Activated T-cell treated with anti-CD3 and anti-CD28 coated beads, Interleukin-2, amount 50 U/mL, for 4 hours (primary cell): ENCODE results near the gene PPL. TPM values are rescaled to one million over a fixed set of nuclear protein-coding genes. Genes with fewer than 3 reads are reported as not detected.
"Not testable (repeated sequence)": the region's sequence is repeated elsewhere in the genome, so short reads cannot be mapped to it uniquely, and the experiment has no call there.

Experiments used
- ATAC-seq, 2 donors: fragments of 200-7000 bp; cut with Tn5 transposase; one replicate each; pipeline ENCODE4 v1.10.0; 2021
- DNase-seq: peaks from one replicate; pipeline ENCODE4 v3.0.0-alpha.2; 2020
- H3K27me3 Mint-ChIP-seq: one replicate; pipeline ENCODE4 v1.8.0; 2021; ENCODE audit warnings: low read depth, mixed read lengths
- H3K36me3 Mint-ChIP-seq: one replicate; pipeline ENCODE4 v1.8.0; 2022; ENCODE audit warnings: mixed read lengths; ENCODE audit not compliant: insufficient read depth
- H3K4me1 Mint-ChIP-seq: one replicate; pipeline ENCODE4 v1.8.0; 2021; ENCODE audit warnings: low read depth, mixed read lengths
- H3K4me3 Mint-ChIP-seq: one replicate; pipeline ENCODE4 v1.8.0; 2021; ENCODE audit warnings: mild to moderate bottlenecking, moderate library complexity, mixed read lengths
- H3K9me3 Mint-ChIP-seq: one replicate; pipeline ENCODE4 v1.8.0; 2021; ENCODE audit warnings: mixed read lengths
- total RNA-seq, 3 donors: library from RNA; stranded (reverse); gene quantifications; one replicate each; pipeline ENCODE4 v1.2.1, GENCODE V29; 2021

The PPL gene
- total RNA-seq, 3 donors from 2014 or later: 0.08 to 0.11 (median 0.08) TPM

GRCh38 chr16:4968278-4968677 is 31.3 kb upstream of the PPL start:
- H3K36me3 Mint-ChIP-seq, H3K4me1 Mint-ChIP-seq, H3K9me3 Mint-ChIP-seq, H3K4me3 Mint-ChIP-seq, ATAC-seq, DNase-seq: not testable (repeated sequence)
- peaks cover 15% of the 10 kb centered on the region for H3K27me3 Mint-ChIP-seq

GRCh38 chr16:4966736-4967453 is 29.9 kb upstream of the PPL start:
- Mint-ChIP-seq H3K36me3 (no peaks in the 10 kb centered on the region), H3K4me3 (no peak overlapping the region), H3K4me1 (no peaks in the 10 kb centered on the region), H3K9me3 (no peaks in the 10 kb centered on the region), H3K27me3 (peaks cover 11% of the 10 kb centered on the region)
- DNase-seq (no peak), ATAC-seq (no peak)

- H3K36me3 Mint-ChIP-seq, H3K4me3 Mint-ChIP-seq, H3K9me3 Mint-ChIP-seq, H3K4me1 Mint-ChIP-seq, ATAC-seq, DNase-seq: not testable (repeated sequence)
- H3K27me3 Mint-ChIP-seq: peaks cover 20% of the 10 kb centered on the region
Measured at GRCh38 chr16:4963527-4963926, 26.6 kb upstream of the PPL start.

- Mint-ChIP-seq H3K36me3 (no peaks in the 10 kb centered on the region), H3K27me3 (peaks cover 24% of the 10 kb centered on the region), H3K4me1 (peaks cover 12% of the 10 kb centered on the region), H3K4me3 (no peak overlapping the region), H3K9me3 (no peaks in the 10 kb centered on the region)
- DNase-seq (no peak), ATAC-seq (no peak)
Measured at GRCh38 chr16:4962716-4963115, 25.8 kb upstream of the PPL start.

- DNase-seq (no peak), ATAC-seq (no peak)
- H3K36me3 Mint-ChIP-seq: no peaks in the 10 kb centered on the region
- H3K9me3 Mint-ChIP-seq: no peaks in the 10 kb centered on the region
- peaks cover 21% of the 10 kb centered on the region for H3K4me1 Mint-ChIP-seq
- no peak overlapping the region for H3K4me3 Mint-ChIP-seq
- peaks cover 31% of the 10 kb centered on the region for H3K27me3 Mint-ChIP-seq
Measured at GRCh38 chr16:4960579-4960978, 23.6 kb upstream of the PPL start.

- H3K9me3 Mint-ChIP-seq: no peaks in the 10 kb centered on the region
- peaks cover 38% of the 10 kb centered on the region for H3K27me3 Mint-ChIP-seq
Measured at GRCh38 chr16:4958510-4959438, 21.8 kb upstream of the PPL start.

GRCh38 chr16:4957720-4958509 is 21.0 kb upstream of the PPL start, which contains the start of gene SEC14L5:
TSS of gene SEC14L5 (plus strand) at chr16:4958330. CDS start at chr16:4959324, 994 bp downstream.
- Mint-ChIP-seq H3K4me3 (peak within 1 kb of the TSS; percentile 78), H3K4me1 (peaks cover 21% of the 10 kb centered on the region), H3K27me3 (peaks cover 41% of the 10 kb centered on the region), H3K36me3 (no peaks in the 10 kb centered on the region), H3K9me3 (no peaks in the 10 kb centered on the region)
- ATAC-seq (peak; percentile 88 to 92), DNase-seq (peak; percentile 86)

More at GRCh38 chr16:4958510-4959438, 21.8 kb upstream of the PPL start:
- peak in 1 of 2 donors; percentile 2 for ATAC-seq
- H3K4me1 Mint-ChIP-seq: peaks cover 21% of the 10 kb centered on the region
- H3K36me3 Mint-ChIP-seq: no peaks in the 10 kb centered on the region
- DNase-seq: no peak
- peak overlapping the region; percentile 78 for H3K4me3 Mint-ChIP-seq

GRCh38 chr16:4957420-4957719 is 20.4 kb upstream of the PPL start:
- ATAC-seq: no peak
- no peaks in the 10 kb centered on the region for H3K9me3 Mint-ChIP-seq
- peaks cover 21% of the 10 kb centered on the region for H3K4me1 Mint-ChIP-seq
- peaks cover 41% of the 10 kb centered on the region for H3K27me3 Mint-ChIP-seq
- H3K4me3 Mint-ChIP-seq: peak overlapping the region; percentile 78
- no peaks in the 10 kb centered on the region for H3K36me3 Mint-ChIP-seq
- no peak for DNase-seq

GRCh38 chr16:4954714-4955113 is 17.8 kb upstream of the PPL start:
- DNase-seq: no peak
- H3K4me3 Mint-ChIP-seq: no peak overlapping the region
- no peak for ATAC-seq
- H3K4me1 Mint-ChIP-seq: peaks cover 21% of the 10 kb centered on the region
- no peaks in the 10 kb centered on the region for H3K9me3 Mint-ChIP-seq
- H3K27me3 Mint-ChIP-seq: peaks cover 30% of the 10 kb centered on the region
- no peaks in the 10 kb centered on the region for H3K36me3 Mint-ChIP-seq

- DNase-seq, H3K4me1 Mint-ChIP-seq, ATAC-seq, H3K4me3 Mint-ChIP-seq, H3K36me3 Mint-ChIP-seq, H3K9me3 Mint-ChIP-seq: not testable (repeated sequence)
- H3K27me3 Mint-ChIP-seq: peaks cover 33% of the 10 kb centered on the region
Measured at GRCh38 chr16:4951583-4951982, 14.6 kb upstream of the PPL start.

GRCh38 chr16:4949986-4950385 is 13.0 kb upstream of the PPL start:
- Mint-ChIP-seq H3K36me3 (no peaks in the 10 kb centered on the region), H3K4me1 (no peaks in the 10 kb centered on the region), H3K27me3 (peaks cover 25% of the 10 kb centered on the region), H3K9me3 (no peaks in the 10 kb centered on the region), H3K4me3 (no peak overlapping the region)
- ATAC-seq (no peak), DNase-seq (no peak)

GRCh38 chr16:4948903-4949766 is 12.2 kb upstream of the PPL start:
- ATAC-seq (no peak), DNase-seq (no peak)
- H3K4me1 Mint-ChIP-seq: no peaks in the 10 kb centered on the region
- H3K36me3 Mint-ChIP-seq: no peaks in the 10 kb centered on the region
- peaks cover 23% of the 10 kb centered on the region for H3K27me3 Mint-ChIP-seq
- no peaks in the 10 kb centered on the region for H3K9me3 Mint-ChIP-seq
- H3K4me3 Mint-ChIP-seq: no peak overlapping the region

- Mint-ChIP-seq H3K4me1 (no peaks in the 10 kb centered on the region), H3K36me3 (no peaks in the 10 kb centered on the region), H3K4me3 (no peak overlapping the region), H3K27me3 (peaks cover 20% of the 10 kb centered on the region), H3K9me3 (no peaks in the 10 kb centered on the region)
- no peak for DNase-seq
- no peak for ATAC-seq
Measured at GRCh38 chr16:4947722-4948503, 11.0 kb upstream of the PPL start.
